Spleen (tissue), 7 donors: ENCODE results near the gene SDK1.

Experiments
- CTCF ChIP-seq, 11 experiments: fragments of 200-600 bp in 7 of 11; fragments of 450-650 bp in 4 of 11; sonication (generic) in 4 of 11; IDR thresholded peaks in 8 of 11; conservative IDR thresholded peaks in 3 of 11; 1 replicate in 7 of 11; 2 replicates in 4 of 11; pipeline versions ENCODE4 v1.4.0 to v1.8.0; 2016 to 2021; ENCODE audit warnings: antibody characterized with exemption in 11 of 11, inconsistent platforms in 4 of 11, mild to moderate bottlenecking in 1 of 11
- POLR2AphosphoS5 ChIP-seq, 3 donors: sonication (generic); formaldehyde crosslinking; IDR thresholded peaks; one replicate each; pipeline ENCODE4 v1.5.1; 2017; ENCODE audit warnings: antibody characterized with exemption in 3 of 3
- donor health status: DM: no; HTN: no; CAD: no; lungs with moderate emphysema.
- donor health status: DM: no; HTN: no; CAD: no.
- donor health status: DM: no; HTN: no; CAD: no.

GRCh38 chr7:3548815-3549214 lies 247.8 kb downstream of the SDK1 start:
- TF ChIP-seq POLR2AphosphoS5 (IDR thresholded peaks at IDR 0.05) (no peak), CTCF (IDR thresholded peaks at IDR 0.05 in 8 of 11, conservative IDR thresholded peaks at IDR 0.05 in 3 of 11) (no peak)
